HG03565 (cell line): ENCODE measurements around the gene RPS15A.
A peak's percentile ranks its signal among the peaks of the same experiment; 100 is the strongest.

Experiments
- ATAC-seq: cut with Tn5 transposase; IDR thresholded peaks from one replicate; pipeline ENCODE4 v1.9.1; 2021; ENCODE audit warnings: mild to moderate bottlenecking, moderate library complexity; ENCODE audit not compliant: unreplicated experiment

The RPS15A gene

DNA sequence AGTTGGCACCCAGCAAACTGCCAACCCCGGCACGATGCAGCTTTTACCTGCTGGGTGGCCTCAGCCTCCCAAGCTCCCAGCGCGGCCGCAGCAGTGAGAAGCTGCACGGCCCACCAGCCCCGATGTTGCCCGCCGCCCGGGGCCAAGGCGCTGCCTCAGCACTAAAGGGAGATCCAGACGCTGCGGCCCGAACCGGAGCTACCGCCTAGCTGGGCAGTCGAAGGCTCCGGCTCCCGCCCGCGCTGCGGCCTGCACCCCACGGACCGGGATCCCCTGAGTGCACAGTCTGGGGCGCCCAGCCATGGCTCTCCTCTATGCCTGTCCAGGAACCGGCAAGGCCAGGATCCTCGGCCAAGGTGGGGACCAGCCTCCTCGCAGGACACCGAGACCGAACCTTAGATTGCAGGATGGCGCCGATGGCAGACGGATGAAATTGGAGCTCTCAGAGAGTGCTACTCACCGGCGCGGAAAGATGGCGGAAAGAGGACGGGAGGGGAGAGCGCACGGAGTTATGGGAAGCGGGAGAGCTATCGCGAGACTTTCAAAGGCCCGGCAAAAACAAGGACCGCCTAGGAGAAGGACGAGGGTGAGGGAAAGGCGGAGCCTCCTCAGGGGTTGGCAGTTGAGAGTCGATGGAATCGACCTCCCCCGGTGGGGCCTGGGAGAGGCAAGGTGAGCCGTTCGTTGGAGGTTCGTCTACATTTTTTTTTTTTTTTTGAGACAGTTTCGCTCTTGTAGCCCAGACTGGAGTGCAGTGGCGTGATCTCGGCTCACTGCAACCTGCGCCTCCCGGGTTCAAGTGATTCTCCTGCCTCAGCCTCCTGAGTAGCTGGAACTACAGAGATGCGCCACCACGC, at the start of gene RPS15A:
TSS of gene RPS15A (minus strand) at position 485 of the 857 bp plus-strand sequence. CDS start 1,221 bp downstream, outside the sequence.
- peak; percentile 81 for ATAC-seq

GRCh38 chr16:18839555-18839954, 49.4 kb upstream of the RPS15A start:
- ATAC-seq = no peak

GRCh38 chr16:18836702-18837101, 46.6 kb upstream of the RPS15A start:
- ATAC-seq = no peak

DNA sequence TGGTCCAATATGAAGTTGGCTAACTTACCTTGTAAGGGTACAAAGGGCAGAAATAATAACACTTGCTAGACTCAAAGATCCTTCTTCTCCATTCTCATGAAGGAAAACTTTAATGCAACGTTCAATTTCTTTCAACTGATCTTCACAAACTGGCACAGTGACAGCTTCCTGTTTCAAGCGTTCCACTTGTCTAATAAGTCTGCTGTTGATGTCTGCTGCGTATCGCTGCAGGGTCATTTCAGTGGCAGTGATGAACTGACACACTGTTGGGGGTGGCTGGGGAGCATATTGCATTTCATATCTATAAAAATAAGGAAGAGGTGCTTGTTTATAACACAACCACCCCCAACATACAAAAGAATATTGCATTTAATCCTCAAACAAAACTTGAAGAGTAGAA, 44.7 kb upstream of the RPS15A start:
- ATAC-seq = no peak

DNA sequence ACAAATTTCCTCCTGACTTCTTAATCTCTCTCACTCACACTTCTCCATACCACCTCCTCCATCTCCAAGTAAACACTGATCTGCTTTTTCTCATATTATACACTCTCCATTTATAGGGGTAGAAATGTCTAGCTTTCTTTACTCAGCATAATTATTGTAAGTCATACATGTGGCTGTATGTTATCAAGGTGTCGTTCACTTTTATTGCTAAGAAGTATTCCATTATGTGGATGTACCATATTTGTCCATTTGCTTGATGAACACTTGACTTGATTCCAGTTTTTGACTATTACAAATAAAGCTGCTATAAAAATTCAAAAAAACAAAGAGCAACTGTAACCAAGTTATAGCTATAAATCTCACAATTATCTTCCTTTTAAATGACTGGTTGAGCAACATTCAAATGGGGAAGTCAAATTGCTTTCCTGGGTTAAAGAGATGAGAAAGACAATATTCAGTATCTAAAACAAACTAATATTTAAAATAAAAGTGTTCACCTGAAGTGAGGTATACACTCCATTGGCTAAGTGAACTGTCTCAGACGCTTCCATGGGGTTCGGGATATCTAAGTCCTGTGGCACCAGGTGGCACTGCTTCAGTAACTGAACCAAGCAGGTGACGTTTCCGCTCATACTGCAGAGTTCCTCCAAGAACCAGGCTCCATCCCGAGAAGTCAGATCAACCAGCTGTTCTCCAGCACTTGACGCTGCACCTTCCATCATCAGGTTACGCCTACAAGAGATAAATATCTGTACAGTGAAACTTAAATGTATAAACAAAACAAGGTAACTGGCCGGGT, 43.8 kb upstream of the RPS15A start:
- no peak for ATAC-seq

DNA sequence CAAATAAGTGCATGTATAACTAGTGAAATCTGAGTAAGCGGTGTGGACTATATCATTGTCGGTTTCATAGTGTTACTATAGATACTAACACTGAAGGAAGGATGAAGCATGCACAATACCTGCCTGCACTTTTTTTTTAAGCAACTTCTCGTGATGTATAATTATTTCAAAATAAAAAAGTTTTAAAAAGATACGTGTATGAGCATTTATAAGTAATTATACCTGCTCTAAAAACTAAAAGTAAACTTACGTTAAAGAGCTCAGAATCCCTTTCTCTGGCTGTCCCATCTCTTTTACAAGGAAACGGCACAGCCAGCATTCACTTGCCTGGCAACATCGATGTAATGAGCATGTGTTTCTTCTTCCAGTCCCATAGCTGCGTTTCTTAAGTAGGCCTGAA, 42.5 kb upstream of the RPS15A start:
- ATAC-seq = no peak

- ATAC-seq = no peak
Measured at GRCh38 chr16:18832006-18832405, 41.9 kb upstream of the RPS15A start.

DNA sequence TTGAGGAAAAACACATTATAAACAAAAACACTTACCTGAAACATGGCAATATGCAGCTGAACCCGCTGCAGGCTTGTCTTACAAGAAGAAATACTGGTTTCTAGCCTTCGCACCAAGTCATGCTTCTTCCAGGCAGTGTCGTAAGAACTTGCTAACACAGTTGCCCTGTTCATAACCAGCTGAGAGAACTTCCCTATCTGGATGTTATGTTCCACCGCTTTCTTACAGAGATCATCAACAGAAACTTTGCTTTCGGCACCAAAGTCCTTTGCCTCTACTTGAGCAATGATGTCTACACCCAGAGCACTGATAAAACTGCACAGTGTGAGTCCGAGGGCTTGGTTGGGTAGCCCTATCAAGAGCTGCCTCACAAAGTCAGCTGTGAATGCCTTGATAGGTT, 39.1 kb upstream of the RPS15A start:
- no peak for ATAC-seq

DNA sequence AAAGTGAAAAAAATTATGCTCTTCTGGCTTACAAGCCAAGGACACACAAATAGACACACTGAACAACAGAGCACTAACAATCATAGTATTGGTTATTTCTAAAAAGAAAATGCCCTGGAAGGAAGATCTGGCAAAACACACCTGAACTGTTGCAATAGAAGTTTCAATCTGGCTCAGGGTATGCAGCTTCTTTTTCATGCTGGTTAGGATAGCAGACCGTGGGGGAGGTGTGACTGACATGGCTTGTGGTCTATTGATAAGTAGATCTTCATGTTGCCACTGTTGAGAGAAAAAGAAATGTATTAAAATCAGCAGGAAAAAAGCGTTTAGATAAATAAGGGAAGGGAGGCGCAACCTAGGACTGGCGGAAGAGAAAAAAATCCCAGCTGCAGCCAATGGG, 37.8 kb upstream of the RPS15A start:
- ATAC-seq = no peak

- ATAC-seq = no peak
Measured at GRCh38 chr16:18816286-18816685, 26.2 kb upstream of the RPS15A start.

DNA sequence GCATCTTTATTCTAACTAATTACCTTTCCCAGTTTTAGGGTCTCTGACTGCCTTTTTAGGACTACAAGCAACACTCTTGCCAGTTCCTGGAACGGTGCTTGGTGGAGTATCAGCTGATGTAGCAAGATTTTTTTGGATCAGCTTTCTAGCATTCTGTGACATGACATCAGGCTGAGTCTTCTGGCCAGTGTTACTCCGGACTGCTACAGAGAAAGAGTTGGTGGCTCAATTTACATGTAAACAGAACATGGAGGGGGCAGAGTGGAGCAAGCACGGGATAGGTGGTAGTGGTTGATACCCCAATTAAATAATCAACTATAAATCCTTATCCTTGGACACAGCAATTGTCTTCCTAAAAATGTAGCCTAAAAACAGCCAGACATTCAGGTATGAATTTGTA, 21.8 kb upstream of the RPS15A start:
- ATAC-seq = no peak

DNA sequence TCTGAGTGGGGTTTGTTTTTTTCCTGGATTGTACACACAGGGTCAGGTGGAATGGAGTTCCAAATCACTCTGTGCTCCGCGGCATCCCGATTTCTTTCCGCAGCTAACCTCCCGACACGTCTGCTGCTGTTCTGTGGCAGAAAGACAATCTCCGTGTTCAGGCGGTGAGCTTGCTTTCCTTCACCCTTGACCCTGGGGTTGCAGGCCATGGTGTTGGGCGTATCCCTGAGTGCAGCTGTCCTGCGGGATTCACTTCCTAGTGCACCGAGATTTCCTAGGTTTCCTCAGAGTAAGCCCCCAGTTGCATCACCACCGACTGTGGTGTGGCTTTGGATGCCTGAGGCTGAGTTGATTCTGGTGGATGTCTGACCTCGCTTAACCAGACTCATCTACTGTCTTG, 19.0 kb upstream of the RPS15A start:
- ATAC-seq = no peak

- no peak for ATAC-seq
Measured at GRCh38 chr16:18805257-18805773, 15.2 kb upstream of the RPS15A start.

GRCh38 chr16:18804540-18804939, 14.4 kb upstream of the RPS15A start:
- no peak for ATAC-seq

- no peak for ATAC-seq
Measured at GRCh38 chr16:18803569-18804462, 13.7 kb upstream of the RPS15A start.

- ATAC-seq = no peak
Measured at GRCh38 chr16:18802767-18803343, 12.7 kb upstream of the RPS15A start.

GRCh38 chr16:18801145-18801972, 11.2 kb upstream of the RPS15A start, which contains the start of gene ARL6IP1:
TSS of gene ARL6IP1 (minus strand) at chr16:18801549. CDS start at chr16:18801466, 83 bp downstream.
- peak; percentile 87 for ATAC-seq

DNA sequence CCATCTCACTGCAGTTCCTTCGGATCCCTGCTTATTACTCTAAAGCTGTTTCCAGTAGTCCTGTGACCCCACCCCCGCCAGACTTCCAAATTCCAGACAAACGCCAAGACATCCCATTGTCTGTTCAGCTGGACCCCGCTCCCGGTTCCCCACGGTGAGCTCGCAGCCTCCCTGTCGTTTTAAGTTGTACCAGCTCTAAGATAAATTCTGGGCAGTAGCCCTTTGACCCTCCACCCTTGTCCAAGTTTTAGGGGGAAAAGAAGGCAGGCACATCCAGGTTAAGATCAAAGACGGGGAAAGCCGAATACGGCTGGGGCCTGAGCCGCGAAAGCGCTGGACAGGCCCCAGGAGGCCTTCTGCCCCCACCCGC, 10.6 kb upstream of the RPS15A start:
- no peak for ATAC-seq

- ATAC-seq = no peak
Measured at GRCh38 chr16:18800293-18800692, 10.2 kb upstream of the RPS15A start.
